GM21515 (cell line): Measurements from ENCODE around the gene DMC1.

Experiments used
- ATAC-seq: cut with Tn5 transposase; IDR thresholded peaks from one replicate; pipeline ENCODE4 v1.9.1; 2021; ENCODE audit not compliant: unreplicated experiment

DMC1 gene

GRCh38 chr22:38567531-38568285 is 2.3 kb downstream of the DMC1 start:
- no peak for ATAC-seq

- ATAC-seq, result no peak
These were observed 3.1 kb downstream of the DMC1 start for GRCh38 chr22:38566726-38567504.

- no peak for ATAC-seq
These were observed 4.5 kb downstream of the DMC1 start for GRCh38 chr22:38565441-38565840.

- no peak for ATAC-seq
These were observed 5.3 kb downstream of the DMC1 start for GRCh38 chr22:38564669-38565068.

GRCh38 chr22:38554281-38554680 is 15.7 kb downstream of the DMC1 start:
- no peak for ATAC-seq

- no peak for ATAC-seq
These were observed 20.7 kb downstream of the DMC1 start for GRCh38 chr22:38549101-38549894.

GRCh38 chr22:38540701-38541100 is 29.3 kb downstream of the DMC1 start:
- no peak for ATAC-seq

GRCh38 chr22:38531251-38531938 is 38.6 kb downstream of the DMC1 start:
- ATAC-seq, result no peak

- ATAC-seq, result no peak
These were observed 45.6 kb downstream of the DMC1 start for GRCh38 chr22:38524429-38524828.

- no peak for ATAC-seq
These were observed 46.5 kb downstream of the DMC1 start for GRCh38 chr22:38523479-38523878.

GRCh38 chr22:38523029-38523428 is 47.0 kb downstream of the DMC1 start:
- no peak for ATAC-seq

GRCh38 chr22:38519453-38520250 is 50.3 kb downstream of the DMC1 start:
- ATAC-seq, result no peak

GRCh38 chr22:38518620-38519019 is 51.4 kb downstream of the DMC1 start:
- no peak for ATAC-seq

GRCh38 chr22:38513063-38513462 is 56.9 kb downstream of the DMC1 start:
- ATAC-seq, result no peak

- ATAC-seq, result no peak
These were observed 59.5 kb downstream of the DMC1 start for GRCh38 chr22:38510416-38510970.

- peak; percentile 74 for ATAC-seq
These were observed 63.6 kb downstream of the DMC1 start, which contains the start of gene DDX17 for GRCh38 chr22:38506118-38506962. Gene DDX17, minus strand, starts transcription at chr22:38506311.

- peak; percentile 25 for ATAC-seq
These were observed 64.4 kb downstream of the DMC1 start for GRCh38 chr22:38505541-38506117.

- ATAC-seq, result no peak
These were observed 65.0 kb downstream of the DMC1 start for GRCh38 chr22:38504731-38505540.
